Measurements from ENCODE around the gene AHRR.

GRCh38 chr5:474840-475661 lies 153.5 kb downstream of the AHRR start:
- TF ChIP-seq CTCF (conservative IDR thresholded peaks at IDR 0.05; ENCODE audit: low read length) (no peak), EZH2phosphoT487 (IDR thresholded peaks at IDR 0.05; ENCODE audit: borderline replicate concordance, low read depth, low read length) (no peak)

Measured in OCI-LY7 (cell line).